ENCODE measurements around the gene KDSR.

KDSR gene

DNA sequence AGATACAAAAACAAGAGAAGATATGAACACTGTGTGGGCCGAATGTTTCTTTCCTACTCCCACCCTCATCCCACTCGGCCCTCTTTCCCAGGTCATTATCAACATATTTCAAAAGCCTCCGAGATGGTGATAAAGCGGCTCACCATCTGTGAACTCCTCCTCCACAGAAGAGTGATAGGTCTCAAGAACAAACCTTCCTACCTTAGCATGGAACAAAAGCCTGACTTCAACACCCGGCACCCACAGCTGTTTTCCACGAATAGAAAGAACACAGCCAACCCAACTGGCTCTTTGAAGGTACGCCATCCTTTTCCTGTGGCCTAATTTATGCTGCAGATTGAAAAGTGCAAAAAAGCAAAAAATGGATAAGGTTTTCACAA is 76.2 kb downstream of the KDSR start:
- DNase-seq (ENCODE audit: low read depth), result no peak
- TF ChIP-seq, protein P1, sequence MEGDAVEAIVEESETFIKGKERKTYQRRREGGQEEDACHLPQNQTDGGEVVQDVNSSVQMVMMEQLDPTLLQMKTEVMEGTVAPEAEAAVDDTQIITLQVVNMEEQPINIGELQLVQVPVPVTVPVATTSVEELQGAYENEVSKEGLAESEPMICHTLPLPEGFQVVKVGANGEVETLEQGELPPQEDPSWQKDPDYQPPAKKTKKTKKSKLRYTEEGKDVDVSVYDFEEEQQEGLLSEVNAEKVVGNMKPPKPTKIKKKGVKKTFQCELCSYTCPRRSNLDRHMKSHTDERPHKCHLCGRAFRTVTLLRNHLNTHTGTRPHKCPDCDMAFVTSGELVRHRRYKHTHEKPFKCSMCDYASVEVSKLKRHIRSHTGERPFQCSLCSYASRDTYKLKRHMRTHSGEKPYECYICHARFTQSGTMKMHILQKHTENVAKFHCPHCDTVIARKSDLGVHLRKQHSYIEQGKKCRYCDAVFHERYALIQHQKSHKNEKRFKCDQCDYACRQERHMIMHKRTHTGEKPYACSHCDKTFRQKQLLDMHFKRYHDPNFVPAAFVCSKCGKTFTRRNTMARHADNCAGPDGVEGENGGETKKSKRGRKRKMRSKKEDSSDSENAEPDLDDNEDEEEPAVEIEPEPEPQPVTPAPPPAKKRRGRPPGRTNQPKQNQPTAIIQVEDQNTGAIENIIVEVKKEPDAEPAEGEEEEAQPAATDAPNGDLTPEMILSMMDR (IDR thresholded peaks at IDR 0.05; ENCODE audit: low read depth, low read length, missing control alignments), result no peak
- H3K4me3 ChIP-seq (ENCODE audit: low read depth, low read length), result no peak overlapping the region

DNA sequence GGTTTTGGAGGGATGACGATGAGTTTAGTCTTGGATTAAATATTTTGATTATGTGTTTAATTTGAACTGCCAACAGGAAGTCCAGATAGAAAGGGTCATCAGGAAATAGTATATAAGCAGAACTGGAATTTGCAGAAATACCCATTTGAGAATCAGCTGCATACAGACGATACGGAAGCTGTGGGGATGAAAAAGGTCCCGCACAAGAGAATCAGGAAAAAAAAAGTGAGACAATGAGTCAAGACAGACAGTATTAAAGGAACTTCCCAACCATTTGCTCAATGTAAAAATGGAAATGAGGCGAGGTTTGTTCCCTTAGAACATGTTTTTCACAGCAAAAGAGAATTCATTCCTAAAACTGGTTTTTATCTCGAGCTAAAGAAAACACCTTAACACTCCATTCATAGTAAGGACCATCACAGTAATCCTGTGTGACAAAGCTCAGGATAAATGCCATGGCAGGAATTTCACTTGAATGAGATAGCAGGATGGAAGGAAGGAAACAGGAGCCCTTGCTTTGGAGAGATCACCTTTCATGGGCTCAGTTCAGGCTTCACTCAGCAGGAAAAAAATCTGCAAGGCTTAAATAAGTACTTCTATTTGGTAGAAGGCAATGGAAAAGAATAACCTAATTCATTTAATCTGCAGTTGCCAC is 76.7 kb downstream of the KDSR start:
- TF ChIP-seq, protein P1 (IDR thresholded peaks at IDR 0.05; ENCODE audit: low read depth, low read length, missing control alignments), result no peak
- no peak overlapping the region for H3K4me3 ChIP-seq (ENCODE audit: low read depth, low read length)
- DNase-seq (ENCODE audit: low read depth), result no peak

DNA sequence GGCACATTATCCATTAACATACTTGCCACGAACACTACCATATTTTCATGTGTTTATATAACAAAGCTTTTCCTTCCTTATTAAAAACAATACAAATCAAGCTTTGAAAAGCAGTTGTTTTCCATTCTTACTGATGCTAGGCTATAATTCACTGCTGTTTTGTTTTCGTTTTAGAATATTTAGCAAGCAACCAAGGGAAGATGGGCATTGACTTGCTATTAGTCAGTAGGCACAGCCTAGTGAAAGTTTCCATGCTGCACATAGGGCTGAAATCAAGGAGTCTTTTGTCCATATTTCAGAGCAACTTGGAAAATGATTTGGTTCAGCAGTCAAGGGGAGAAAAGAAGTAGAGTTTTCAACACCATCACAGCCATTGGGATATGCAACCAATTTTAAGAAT is 78.7 kb downstream of the KDSR start:
- DNase-seq (ENCODE audit: low read depth), result no peak
- TF ChIP-seq, protein P1 (IDR thresholded peaks at IDR 0.05; ENCODE audit: low read depth, low read length, missing control alignments), result no peak
- H3K4me3 ChIP-seq (ENCODE audit: low read depth, low read length), result no peak overlapping the region

- TF ChIP-seq, protein P1 (IDR thresholded peaks at IDR 0.05; ENCODE audit: low read depth, low read length, missing control alignments), result no peak
- no peak overlapping the region for H3K4me3 ChIP-seq (ENCODE audit: low read depth, low read length)
Observed at GRCh38 chr18:63287691-63288220, 79.2 kb downstream of the KDSR start.

GRCh38 chr18:63286926-63287325 is 80.1 kb downstream of the KDSR start:
- TF ChIP-seq, protein P1 (IDR thresholded peaks at IDR 0.05; ENCODE audit: low read depth, low read length, missing control alignments), result no peak
- no peak overlapping the region for H3K4me3 ChIP-seq (ENCODE audit: low read depth, low read length)
- no peak for DNase-seq (ENCODE audit: low read depth)

More at GRCh38 chr18:63287691-63288220, 79.2 kb downstream of the KDSR start:
- DNase-seq (ENCODE audit: low read depth), result no peak

GRCh38 chr18:63284827-63285733 is 81.9 kb downstream of the KDSR start:
- DNase-seq (ENCODE audit: low read depth), result peak; percentile 68
- TF ChIP-seq, protein P1 (IDR thresholded peaks at IDR 0.05; ENCODE audit: low read depth, low read length, missing control alignments), result no peak
- H3K4me3 ChIP-seq (ENCODE audit: low read depth, low read length), result no peak overlapping the region; the same call in 1 of the 2 replicates

Measured in GM12864 (cell line).